ENCODE data around the gene CENPX.

GRCh38 chr17:81986606-81987005 lies 36.1 kb downstream of the CENPX start:
- TF ChIP-seq POLR2A (IDR thresholded peaks at IDR 0.05) (no peak), CTCF (IDR thresholded peaks at IDR 0.05) (no peak)

All from body of pancreas (tissue), 4 donors.